22Rv1 (cell line): ENCODE data around the gene IL36A.

ENCODE experiments used
- ZFX ChIP-seq: fragments of 450-650 bp; IDR thresholded peaks from 2 replicates; pipeline ENCODE4 v1.6.1; 2017; ENCODE audit warnings: antibody characterized with exemption, borderline replicate concordance
- TF ChIP-seq, protein P1 (sequence below): fragments of 450-650 bp; IDR thresholded peaks from 2 replicates; pipeline ENCODE4 v1.5.1; 2017; ENCODE audit warnings: mild to moderate bottlenecking

DNA sequence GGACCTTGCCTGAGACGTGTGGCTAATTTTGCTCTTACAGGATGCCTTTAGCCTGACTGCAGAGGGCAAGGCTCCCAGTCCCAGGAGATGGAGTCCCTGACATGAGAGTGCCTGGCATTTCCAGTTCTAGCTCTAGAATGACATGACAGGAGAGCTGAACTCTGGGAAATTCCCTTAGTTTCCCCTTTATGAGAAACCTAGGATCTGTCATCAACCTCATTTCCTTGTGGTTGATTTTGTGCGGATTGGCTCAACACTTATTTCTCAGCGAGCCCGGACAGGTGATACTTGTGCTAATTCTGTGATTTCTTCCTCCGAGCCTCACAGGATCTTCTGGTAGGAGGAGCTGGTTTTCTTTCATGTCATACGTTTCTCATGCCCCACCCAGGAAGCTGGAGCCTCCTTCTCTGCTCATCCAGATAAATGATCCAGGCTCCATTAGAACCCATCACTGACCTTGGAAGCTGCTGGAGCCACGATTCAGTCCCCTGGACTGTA, 27.7 kb upstream of the IL36A start, which contains the start of gene IL36G:
- TF ChIP-seq, protein P1, sequence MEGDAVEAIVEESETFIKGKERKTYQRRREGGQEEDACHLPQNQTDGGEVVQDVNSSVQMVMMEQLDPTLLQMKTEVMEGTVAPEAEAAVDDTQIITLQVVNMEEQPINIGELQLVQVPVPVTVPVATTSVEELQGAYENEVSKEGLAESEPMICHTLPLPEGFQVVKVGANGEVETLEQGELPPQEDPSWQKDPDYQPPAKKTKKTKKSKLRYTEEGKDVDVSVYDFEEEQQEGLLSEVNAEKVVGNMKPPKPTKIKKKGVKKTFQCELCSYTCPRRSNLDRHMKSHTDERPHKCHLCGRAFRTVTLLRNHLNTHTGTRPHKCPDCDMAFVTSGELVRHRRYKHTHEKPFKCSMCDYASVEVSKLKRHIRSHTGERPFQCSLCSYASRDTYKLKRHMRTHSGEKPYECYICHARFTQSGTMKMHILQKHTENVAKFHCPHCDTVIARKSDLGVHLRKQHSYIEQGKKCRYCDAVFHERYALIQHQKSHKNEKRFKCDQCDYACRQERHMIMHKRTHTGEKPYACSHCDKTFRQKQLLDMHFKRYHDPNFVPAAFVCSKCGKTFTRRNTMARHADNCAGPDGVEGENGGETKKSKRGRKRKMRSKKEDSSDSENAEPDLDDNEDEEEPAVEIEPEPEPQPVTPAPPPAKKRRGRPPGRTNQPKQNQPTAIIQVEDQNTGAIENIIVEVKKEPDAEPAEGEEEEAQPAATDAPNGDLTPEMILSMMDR, result no peak
- TF ChIP-seq ZFX, result no peak
